ENCODE results near the gene GJA9. TPM values are rescaled to one million over a fixed set of nuclear protein-coding genes. Genes with fewer than 3 reads are reported as not detected.

Gene GJA9
- total RNA-seq, 1 experiment from 2014 or later: not detected

DNA sequence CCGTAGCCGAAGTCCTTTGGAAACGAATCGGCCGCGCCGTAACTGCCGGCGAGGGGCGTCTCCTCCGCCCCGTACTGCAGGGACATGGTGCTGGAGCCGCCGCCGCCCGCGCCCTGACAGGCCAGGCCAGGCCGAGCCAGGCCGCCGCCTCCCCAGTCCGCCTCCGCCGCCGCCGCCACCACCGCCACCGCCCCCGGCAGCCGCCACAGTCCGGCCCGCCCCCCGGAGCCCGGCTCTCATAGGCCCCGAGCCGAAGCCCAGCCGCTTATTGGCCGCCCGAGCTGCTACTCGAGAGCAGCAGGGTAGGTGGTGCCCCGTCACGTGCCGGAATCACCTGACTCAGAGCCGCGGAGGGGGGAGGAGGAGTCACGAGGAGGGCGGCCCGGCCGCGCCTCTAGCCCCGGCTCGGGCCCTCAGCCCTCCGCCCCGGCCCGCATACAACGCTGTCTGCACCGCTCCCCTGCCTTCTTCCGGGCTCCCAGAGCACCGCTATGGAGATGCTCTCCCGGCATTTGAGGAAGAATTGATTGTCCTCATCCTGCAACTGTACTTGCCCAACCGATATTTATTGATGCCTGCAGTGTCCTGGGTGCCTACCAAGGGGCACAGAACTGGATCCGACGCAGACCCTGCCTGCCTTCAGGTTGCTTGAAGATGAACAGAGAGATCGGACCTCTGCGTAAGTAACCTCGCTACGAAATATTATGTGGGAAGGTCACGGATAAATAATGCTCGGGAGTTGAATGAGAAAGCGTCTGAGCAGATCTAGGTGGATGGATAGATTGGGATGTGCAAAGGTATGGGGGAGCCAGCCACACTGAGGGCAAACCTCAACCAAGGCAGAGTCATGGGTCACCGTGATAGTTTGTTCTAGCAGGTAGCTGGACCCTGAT lies 21.6 kb downstream of the GJA9 start, which contains the start of gene RRAGC (continued):
- TF ChIP-seq SP1 (CRISPR knock-in tag; conservative IDR thresholded peaks at IDR 0.05) (peak; percentile 81; the same call in 1 of the 2 replicates), NFYB (CRISPR knock-in tag; conservative IDR thresholded peaks at IDR 0.05; ENCODE audit: low read depth) (peak; percentile 86), ZNF416 (CRISPR knock-in tag; IDR thresholded peaks at IDR 0.05) (no peak), TEAD1 (CRISPR knock-in tag; IDR thresholded peaks at IDR 0.05) (0 out of 2 replicates have a peak, but pooled peaks have one; percentile 43), ZNF671 (CRISPR knock-in tag; IDR thresholded peaks at IDR 0.05) (no peak), ETV6 (CRISPR knock-in tag; IDR thresholded peaks at IDR 0.05) (peak; percentile 70), ZNF317 (CRISPR knock-in tag; IDR thresholded peaks at IDR 0.05; ENCODE audit: borderline replicate concordance, low read depth) (no peak), FOXK1 (CRISPR knock-in tag; IDR thresholded peaks at IDR 0.05) (peak; percentile 77), NR2C2 (CRISPR knock-in tag; IDR thresholded peaks at IDR 0.05) (no peak), TP53 (CRISPR knock-in tag; IDR thresholded peaks at IDR 0.05) (no peak), HMGA2 (CRISPR knock-in tag; IDR thresholded peaks at IDR 0.05) (no peak)
- TF ChIP-seq, protein P1, sequence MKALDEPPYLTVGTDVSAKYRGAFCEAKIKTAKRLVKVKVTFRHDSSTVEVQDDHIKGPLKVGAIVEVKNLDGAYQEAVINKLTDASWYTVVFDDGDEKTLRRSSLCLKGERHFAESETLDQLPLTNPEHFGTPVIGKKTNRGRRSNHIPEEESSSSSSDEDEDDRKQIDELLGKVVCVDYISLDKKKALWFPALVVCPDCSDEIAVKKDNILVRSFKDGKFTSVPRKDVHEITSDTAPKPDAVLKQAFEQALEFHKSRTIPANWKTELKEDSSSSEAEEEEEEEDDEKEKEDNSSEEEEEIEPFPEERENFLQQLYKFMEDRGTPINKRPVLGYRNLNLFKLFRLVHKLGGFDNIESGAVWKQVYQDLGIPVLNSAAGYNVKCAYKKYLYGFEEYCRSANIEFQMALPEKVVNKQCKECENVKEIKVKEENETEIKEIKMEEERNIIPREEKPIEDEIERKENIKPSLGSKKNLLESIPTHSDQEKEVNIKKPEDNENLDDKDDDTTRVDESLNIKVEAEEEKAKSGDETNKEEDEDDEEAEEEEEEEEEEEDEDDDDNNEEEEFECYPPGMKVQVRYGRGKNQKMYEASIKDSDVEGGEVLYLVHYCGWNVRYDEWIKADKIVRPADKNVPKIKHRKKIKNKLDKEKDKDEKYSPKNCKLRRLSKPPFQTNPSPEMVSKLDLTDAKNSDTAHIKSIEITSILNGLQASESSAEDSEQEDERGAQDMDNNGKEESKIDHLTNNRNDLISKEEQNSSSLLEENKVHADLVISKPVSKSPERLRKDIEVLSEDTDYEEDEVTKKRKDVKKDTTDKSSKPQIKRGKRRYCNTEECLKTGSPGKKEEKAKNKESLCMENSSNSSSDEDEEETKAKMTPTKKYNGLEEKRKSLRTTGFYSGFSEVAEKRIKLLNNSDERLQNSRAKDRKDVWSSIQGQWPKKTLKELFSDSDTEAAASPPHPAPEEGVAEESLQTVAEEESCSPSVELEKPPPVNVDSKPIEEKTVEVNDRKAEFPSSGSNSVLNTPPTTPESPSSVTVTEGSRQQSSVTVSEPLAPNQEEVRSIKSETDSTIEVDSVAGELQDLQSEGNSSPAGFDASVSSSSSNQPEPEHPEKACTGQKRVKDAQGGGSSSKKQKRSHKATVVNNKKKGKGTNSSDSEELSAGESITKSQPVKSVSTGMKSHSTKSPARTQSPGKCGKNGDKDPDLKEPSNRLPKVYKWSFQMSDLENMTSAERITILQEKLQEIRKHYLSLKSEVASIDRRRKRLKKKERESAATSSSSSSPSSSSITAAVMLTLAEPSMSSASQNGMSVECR (CRISPR knock-in tag; IDR thresholded peaks at IDR 0.05; ENCODE audit: borderline replicate concordance): no peak; the same call in 1 of the 2 replicates
- TF ChIP-seq, protein P2, sequence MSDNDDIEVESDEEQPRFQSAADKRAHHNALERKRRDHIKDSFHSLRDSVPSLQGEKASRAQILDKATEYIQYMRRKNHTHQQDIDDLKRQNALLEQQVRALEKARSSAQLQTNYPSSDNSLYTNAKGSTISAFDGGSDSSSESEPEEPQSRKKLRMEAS (CRISPR knock-in tag; IDR thresholded peaks at IDR 0.05): peak; percentile 72
- TF ChIP-seq, protein P3, sequence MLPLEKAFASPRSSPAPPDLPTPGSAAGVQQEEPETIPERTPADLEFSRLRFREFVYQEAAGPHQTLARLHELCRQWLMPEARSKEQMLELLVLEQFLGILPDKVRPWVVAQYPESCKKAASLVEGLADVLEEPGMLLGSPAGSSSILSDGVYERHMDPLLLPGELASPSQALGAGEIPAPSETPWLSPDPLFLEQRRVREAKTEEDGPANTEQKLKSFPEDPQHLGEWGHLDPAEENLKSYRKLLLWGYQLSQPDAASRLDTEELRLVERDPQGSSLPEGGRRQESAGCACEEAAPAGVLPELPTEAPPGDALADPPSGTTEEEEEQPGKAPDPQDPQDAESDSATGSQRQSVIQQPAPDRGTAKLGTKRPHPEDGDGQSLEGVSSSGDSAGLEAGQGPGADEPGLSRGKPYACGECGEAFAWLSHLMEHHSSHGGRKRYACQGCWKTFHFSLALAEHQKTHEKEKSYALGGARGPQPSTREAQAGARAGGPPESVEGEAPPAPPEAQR (CRISPR knock-in tag; IDR thresholded peaks at IDR 0.05): no peak
- TF ChIP-seq, protein P4, sequence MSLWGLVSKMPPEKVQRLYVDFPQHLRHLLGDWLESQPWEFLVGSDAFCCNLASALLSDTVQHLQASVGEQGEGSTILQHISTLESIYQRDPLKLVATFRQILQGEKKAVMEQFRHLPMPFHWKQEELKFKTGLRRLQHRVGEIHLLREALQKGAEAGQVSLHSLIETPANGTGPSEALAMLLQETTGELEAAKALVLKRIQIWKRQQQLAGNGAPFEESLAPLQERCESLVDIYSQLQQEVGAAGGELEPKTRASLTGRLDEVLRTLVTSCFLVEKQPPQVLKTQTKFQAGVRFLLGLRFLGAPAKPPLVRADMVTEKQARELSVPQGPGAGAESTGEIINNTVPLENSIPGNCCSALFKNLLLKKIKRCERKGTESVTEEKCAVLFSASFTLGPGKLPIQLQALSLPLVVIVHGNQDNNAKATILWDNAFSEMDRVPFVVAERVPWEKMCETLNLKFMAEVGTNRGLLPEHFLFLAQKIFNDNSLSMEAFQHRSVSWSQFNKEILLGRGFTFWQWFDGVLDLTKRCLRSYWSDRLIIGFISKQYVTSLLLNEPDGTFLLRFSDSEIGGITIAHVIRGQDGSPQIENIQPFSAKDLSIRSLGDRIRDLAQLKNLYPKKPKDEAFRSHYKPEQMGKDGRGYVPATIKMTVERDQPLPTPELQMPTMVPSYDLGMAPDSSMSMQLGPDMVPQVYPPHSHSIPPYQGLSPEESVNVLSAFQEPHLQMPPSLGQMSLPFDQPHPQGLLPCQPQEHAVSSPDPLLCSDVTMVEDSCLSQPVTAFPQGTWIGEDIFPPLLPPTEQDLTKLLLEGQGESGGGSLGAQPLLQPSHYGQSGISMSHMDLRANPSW (CRISPR knock-in tag; conservative IDR thresholded peaks at IDR 0.05; ENCODE audit: low read depth): no peak
- TF ChIP-seq, protein P5, sequence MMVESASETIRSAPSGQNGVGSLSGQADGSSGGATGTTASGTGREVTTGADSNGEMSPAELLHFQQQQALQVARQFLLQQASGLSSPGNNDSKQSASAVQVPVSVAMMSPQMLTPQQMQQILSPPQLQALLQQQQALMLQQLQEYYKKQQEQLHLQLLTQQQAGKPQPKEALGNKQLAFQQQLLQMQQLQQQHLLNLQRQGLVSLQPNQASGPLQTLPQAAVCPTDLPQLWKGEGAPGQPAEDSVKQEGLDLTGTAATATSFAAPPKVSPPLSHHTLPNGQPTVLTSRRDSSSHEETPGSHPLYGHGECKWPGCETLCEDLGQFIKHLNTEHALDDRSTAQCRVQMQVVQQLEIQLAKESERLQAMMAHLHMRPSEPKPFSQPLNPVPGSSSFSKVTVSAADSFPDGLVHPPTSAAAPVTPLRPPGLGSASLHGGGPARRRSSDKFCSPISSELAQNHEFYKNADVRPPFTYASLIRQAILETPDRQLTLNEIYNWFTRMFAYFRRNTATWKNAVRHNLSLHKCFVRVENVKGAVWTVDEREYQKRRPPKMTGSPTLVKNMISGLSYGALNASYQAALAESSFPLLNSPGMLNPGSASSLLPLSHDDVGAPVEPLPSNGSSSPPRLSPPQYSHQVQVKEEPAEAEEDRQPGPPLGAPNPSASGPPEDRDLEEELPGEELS (CRISPR knock-in tag; IDR thresholded peaks at IDR 0.05): no peak
